Measurements from ENCODE around the gene ALK. TPM values are rescaled to one million over a fixed set of nuclear protein-coding genes. Genes with fewer than 3 reads are reported as not detected.

Gene ALK
- total RNA-seq = under 1 TPM; 0.08 to 0.40 (median 0.28) TPM

DNA sequence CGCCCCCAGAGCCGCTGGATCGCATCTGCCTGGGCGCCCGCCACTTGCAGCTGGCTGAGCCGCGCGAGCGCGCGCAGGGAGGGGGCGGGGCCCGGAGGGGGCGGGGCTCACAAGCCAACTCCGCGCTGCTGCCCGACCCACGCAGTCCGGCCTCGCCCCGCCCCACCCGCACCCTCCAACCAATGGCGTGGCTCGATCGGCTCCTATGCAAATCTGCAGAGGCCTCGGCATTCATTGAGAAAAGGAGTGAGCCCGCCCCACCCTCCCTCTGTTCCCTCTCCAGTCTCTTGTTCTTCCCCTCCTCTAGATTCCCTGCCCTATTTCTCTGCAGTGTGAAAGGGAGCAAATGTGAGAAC is at the start of gene ALK:
ALK (minus strand) TSS at position 27 of the 356 bp plus-strand sequence. CDS start 927 bp downstream, outside the sequence.
- intact Hi-C loops (cut with DNase I) = no loop called here
- H3K9me3 ChIP-seq = no peaks in the 10 kb centered on the region
- peak within 1 kb of the TSS in 1 of 3 donors; percentile 18 for H3K4me3 ChIP-seq (replicated peaks in 1 of 3)
- peaks cover 16 to 25% of the 10 kb centered on the region in 2 donors for H3K4me1 ChIP-seq
- WGBS, 2 donors = 0 to 3% methylated on average over 1 to 6 of the region's 27 CpGs
- H3K36me3 ChIP-seq = no peaks in the 10 kb centered on the region
- no peak for TF ChIP-seq POLR2A (IDR thresholded peaks at IDR 0.05)
- TF ChIP-seq, protein P1, sequence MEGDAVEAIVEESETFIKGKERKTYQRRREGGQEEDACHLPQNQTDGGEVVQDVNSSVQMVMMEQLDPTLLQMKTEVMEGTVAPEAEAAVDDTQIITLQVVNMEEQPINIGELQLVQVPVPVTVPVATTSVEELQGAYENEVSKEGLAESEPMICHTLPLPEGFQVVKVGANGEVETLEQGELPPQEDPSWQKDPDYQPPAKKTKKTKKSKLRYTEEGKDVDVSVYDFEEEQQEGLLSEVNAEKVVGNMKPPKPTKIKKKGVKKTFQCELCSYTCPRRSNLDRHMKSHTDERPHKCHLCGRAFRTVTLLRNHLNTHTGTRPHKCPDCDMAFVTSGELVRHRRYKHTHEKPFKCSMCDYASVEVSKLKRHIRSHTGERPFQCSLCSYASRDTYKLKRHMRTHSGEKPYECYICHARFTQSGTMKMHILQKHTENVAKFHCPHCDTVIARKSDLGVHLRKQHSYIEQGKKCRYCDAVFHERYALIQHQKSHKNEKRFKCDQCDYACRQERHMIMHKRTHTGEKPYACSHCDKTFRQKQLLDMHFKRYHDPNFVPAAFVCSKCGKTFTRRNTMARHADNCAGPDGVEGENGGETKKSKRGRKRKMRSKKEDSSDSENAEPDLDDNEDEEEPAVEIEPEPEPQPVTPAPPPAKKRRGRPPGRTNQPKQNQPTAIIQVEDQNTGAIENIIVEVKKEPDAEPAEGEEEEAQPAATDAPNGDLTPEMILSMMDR (IDR thresholded peaks at IDR 0.05) = no peak
- peak; percentile 93 to 95 for DNase-seq
- H3K27me3 ChIP-seq = no peaks in the 10 kb centered on the region
- H3K27ac ChIP-seq = no peak within 1 kb of the TSS

DNA sequence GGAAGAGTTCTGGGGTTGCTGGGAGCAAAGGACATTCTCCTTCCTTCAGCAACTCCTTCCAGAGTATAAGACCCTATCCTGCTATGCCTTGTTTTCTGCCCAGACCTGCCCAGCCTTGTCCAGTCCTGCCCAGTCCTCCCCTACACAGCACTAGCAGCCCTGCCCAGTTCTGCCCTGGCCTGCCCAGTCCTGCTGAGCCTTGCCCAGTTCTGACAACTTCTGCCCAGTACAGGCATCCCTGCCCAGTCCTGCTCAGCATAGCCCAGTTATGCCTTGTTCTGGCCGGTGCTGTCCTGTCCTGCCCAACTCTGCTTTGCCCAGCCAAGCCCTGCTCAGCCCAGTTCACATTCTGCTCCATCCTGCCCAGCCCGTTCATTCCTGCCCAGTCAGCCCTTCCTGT is 44.9 kb upstream of the ALK start:
- WGBS, 2 donors = 77 to 79% methylated on average over 2 of the region's 2 CpGs
- H3K4me1 ChIP-seq = no peaks in the 10 kb centered on the region
- H3K4me3 ChIP-seq (replicated peaks in 1 of 3) = no peak overlapping the region
- no peaks in the 10 kb centered on the region for H3K9me3 ChIP-seq
- intact Hi-C loops (cut with DNase I) = no loop called here
- H3K27me3 ChIP-seq = no peaks in the 10 kb centered on the region
- H3K36me3 ChIP-seq = no peaks in the 10 kb centered on the region
- DNase-seq = no peak
- TF ChIP-seq POLR2A (IDR thresholded peaks at IDR 0.05) = no peak
- TF ChIP-seq, protein P1 (IDR thresholded peaks at IDR 0.05) = no peak
- H3K27ac ChIP-seq = no peak overlapping the region

DNA sequence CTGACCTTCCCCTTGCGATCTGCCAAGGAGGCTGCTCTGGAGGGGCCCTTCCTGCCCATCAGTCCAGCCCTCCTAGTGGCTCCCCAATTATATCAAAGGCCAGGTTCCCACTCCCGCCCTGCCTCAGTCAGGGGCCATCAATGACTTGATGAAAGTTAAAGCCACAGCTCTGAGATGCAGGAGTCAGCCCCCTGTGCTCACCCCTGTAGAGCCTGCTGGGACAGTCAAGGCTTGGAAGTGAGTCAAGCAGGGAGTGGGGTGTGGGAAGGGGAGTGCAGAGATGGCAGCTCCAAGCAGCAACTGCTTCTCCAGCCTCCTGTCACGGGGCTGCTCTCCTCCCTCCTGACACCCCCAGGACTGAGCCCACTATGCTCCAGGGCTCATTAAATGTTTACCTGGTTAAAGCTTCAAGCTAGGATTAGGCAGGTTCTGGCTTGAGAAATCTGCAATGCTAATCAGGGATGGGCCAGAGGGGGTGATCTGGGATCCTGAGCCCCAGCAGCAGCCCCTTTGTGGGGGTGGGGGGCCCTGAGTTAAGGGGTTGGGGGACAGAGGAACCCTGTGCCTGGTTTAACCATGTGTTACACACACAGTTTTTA is 42.7 kb upstream of the ALK start:
- no peak overlapping the region for H3K4me3 ChIP-seq (replicated peaks in 1 of 3)
- DNase-seq = no peak
- TF ChIP-seq POLR2A (IDR thresholded peaks at IDR 0.05) = no peak
- TF ChIP-seq, protein P1 (IDR thresholded peaks at IDR 0.05) = no peak
- H3K36me3 ChIP-seq = no peaks in the 10 kb centered on the region
- H3K27ac ChIP-seq = no peak overlapping the region
- WGBS, 2 donors = 39 to 52% methylated on average over 2 to 3 of the region's 3 CpGs
- H3K4me1 ChIP-seq = no peaks in the 10 kb centered on the region
- no peaks in the 10 kb centered on the region for H3K9me3 ChIP-seq
- intact Hi-C loops (cut with DNase I) = no loop called here
- no peaks in the 10 kb centered on the region for H3K27me3 ChIP-seq

DNA sequence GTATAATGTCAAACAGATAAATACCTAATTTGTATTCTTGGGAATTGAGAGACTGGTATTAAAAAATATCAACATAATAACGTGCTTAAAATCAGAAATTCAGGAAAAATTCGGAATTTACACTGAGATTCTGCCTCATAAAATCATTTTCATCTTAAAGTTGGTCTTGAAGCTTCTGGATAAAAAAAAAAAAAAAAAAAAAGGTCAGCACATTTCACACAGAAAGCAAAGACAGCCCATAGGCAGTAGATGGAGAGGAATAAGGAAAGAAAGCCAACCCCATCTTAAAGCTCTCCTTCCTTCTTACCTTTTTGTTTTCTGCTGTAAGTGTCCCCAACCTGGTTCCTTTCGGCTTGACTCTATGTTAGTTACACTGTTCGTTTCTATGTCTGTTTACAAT is 41.5 kb upstream of the ALK start:
- no peaks in the 10 kb centered on the region for H3K4me1 ChIP-seq
- H3K9me3 ChIP-seq = no peaks in the 10 kb centered on the region
- no peaks in the 10 kb centered on the region for H3K36me3 ChIP-seq
- DNase-seq = no peak
- H3K27ac ChIP-seq = no peak overlapping the region
- TF ChIP-seq, protein P1 (IDR thresholded peaks at IDR 0.05) = no peak
- TF ChIP-seq POLR2A (IDR thresholded peaks at IDR 0.05) = no peak
- intact Hi-C loops (cut with DNase I) = no loop called here
- H3K4me3 ChIP-seq (replicated peaks in 1 of 3) = no peak overlapping the region
- 79 to 83% methylated on average over 4 of the region's 4 CpGs for WGBS, 2 donors
- no peaks in the 10 kb centered on the region for H3K27me3 ChIP-seq

DNA sequence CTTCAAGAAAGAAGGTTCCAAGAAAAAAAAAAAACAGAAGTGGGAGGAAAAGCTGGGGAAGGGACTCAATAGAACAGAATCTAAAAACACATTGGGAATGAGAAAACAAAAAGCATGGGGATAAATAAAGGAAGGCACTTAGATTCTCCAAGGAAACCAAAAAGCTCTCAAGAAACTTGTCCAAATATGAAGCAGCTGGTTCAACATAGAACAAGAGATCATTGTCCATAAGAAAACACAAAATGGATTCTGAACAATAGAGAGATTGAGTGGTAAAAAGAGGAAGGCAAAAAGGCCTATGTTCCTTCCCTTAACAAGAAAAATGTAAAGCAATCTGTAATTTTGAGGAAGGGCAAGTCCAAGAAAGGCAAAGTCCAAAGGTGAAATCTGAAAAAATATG is 32.9 kb upstream of the ALK start:
- intact Hi-C loops (cut with DNase I) = no loop called here
- no peaks in the 10 kb centered on the region for H3K36me3 ChIP-seq
- no peak for TF ChIP-seq POLR2A (IDR thresholded peaks at IDR 0.05)
- TF ChIP-seq, protein P1 (IDR thresholded peaks at IDR 0.05) = no peak

More for the DNA sequence above, 32.9 kb upstream of the ALK start:
- H3K4me1 ChIP-seq = no peaks in the 10 kb centered on the region
- no peaks in the 10 kb centered on the region for H3K9me3 ChIP-seq
- no peaks in the 10 kb centered on the region for H3K27me3 ChIP-seq
- no peak overlapping the region for H3K4me3 ChIP-seq (replicated peaks in 1 of 3)
- no peak for DNase-seq
- no peak overlapping the region for H3K27ac ChIP-seq

Measured in thyroid gland (tissue), 4 donors.